DOHH2 (cell line): ENCODE data around the gene PRKCZ.

Experiments
- CTCF ChIP-seq: fragments of 200-600 bp; sonication (generic); IDR thresholded peaks from one replicate; pipeline ENCODE4 v1.5.1; 2014; ENCODE audit warnings: antibody characterized with exemption, mild to moderate bottlenecking, low read depth, low read length; ENCODE audit not compliant: poor library complexity, severe bottlenecking
- EZH2phosphoT487 ChIP-seq: fragments of 200-600 bp; sonication (generic); IDR thresholded peaks from 2 replicates; pipeline ENCODE4 v1.6.1; 2017; ENCODE audit warnings: borderline replicate concordance, mild to moderate bottlenecking, antibody characterized with exemption, low read length, moderate library complexity, mixed read lengths

- TF ChIP-seq CTCF = no peak
- no peak for TF ChIP-seq EZH2phosphoT487
These were observed 120.0 kb downstream of the PRKCZ start for GRCh38 chr1:2170211-2170610.
